Measurements from ENCODE around the gene FCSK.

GRCh38 chr16:70482624-70483023, 28.2 kb downstream of the FCSK start:
- TF ChIP-seq, protein P1, sequence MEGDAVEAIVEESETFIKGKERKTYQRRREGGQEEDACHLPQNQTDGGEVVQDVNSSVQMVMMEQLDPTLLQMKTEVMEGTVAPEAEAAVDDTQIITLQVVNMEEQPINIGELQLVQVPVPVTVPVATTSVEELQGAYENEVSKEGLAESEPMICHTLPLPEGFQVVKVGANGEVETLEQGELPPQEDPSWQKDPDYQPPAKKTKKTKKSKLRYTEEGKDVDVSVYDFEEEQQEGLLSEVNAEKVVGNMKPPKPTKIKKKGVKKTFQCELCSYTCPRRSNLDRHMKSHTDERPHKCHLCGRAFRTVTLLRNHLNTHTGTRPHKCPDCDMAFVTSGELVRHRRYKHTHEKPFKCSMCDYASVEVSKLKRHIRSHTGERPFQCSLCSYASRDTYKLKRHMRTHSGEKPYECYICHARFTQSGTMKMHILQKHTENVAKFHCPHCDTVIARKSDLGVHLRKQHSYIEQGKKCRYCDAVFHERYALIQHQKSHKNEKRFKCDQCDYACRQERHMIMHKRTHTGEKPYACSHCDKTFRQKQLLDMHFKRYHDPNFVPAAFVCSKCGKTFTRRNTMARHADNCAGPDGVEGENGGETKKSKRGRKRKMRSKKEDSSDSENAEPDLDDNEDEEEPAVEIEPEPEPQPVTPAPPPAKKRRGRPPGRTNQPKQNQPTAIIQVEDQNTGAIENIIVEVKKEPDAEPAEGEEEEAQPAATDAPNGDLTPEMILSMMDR (IDR thresholded peaks at IDR 0.05 in 4 of 5, conservative IDR thresholded peaks at IDR 0.05 in 1 of 5), result no peak
- TF ChIP-seq POLR2A (IDR thresholded peaks at IDR 0.05), result no peak
